ENCODE data around the gene ST3GAL4.
"Not testable (repeated sequence)": the region's sequence is repeated elsewhere in the genome, so short reads cannot be mapped to it uniquely, and the experiment has no call there.

The ST3GAL4 gene

DNA sequence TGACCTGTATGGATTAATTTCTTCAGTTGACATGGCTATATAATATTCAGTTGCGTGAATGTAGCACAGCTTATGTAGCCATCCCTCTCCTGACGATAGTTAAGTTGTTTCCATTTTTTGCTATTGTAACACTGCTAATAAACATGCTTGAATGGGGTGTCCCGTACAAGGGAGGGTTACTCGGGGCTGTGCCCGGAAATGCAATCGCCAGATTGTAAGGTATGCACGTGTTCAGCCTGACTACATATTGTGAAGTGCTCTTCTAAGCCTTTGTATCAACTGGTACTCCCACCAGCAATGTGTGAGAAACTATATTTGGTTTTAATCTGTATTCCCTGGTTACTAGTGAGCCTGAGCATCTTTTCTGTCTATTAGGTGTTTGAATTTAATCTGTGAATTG is 16.1 kb downstream of the ST3GAL4 start:
- in situ Hi-C loops (cut with MboI; ENCODE audit: low pct_unique_long_range_greater_than_20kb, low sequenced_read_pairs, unreplicated experiment) = no loop called here

DNA sequence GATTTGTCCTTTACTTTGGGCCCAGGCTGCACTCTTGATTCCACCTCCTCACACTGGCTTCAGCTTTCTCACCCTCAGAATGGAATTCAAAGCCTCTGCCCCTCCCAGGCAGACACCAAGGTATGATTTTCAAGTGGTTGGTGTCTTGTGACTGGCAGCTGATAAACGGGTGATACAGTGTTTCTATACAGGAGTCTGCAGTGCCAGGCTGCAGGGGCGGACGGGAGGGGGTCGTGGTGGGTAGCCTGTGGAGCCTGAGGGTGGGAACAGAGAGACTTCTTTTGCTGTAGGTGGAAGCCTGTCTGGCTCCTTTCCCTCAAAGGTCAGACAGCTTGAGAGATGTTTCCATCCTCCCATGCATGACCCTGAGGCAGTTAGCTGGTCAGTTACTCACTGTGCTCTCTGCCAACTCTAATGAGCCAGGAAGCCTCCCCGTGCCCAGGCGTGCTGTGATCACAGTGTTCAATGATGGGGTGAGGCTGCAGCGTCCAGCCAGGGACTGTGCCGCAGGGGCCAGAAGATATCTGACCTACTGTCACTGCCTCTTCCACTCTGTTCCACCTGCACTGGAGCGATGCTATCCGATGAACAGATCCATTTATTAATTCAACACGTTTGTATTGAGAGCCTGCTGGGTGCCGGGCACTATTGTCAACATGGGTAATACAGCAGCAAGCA is 18.0 kb downstream of the ST3GAL4 start:
- not testable (repeated sequence) for DNase-seq (ENCODE audit: low spot score)

More for the DNA sequence above, 16.1 kb downstream of the ST3GAL4 start:
- no peak for DNase-seq (ENCODE audit: low spot score)
- TF ChIP-seq, protein P1, sequence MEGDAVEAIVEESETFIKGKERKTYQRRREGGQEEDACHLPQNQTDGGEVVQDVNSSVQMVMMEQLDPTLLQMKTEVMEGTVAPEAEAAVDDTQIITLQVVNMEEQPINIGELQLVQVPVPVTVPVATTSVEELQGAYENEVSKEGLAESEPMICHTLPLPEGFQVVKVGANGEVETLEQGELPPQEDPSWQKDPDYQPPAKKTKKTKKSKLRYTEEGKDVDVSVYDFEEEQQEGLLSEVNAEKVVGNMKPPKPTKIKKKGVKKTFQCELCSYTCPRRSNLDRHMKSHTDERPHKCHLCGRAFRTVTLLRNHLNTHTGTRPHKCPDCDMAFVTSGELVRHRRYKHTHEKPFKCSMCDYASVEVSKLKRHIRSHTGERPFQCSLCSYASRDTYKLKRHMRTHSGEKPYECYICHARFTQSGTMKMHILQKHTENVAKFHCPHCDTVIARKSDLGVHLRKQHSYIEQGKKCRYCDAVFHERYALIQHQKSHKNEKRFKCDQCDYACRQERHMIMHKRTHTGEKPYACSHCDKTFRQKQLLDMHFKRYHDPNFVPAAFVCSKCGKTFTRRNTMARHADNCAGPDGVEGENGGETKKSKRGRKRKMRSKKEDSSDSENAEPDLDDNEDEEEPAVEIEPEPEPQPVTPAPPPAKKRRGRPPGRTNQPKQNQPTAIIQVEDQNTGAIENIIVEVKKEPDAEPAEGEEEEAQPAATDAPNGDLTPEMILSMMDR (IDR thresholded peaks at IDR 0.05; ENCODE audit: extremely low read depth, insufficient read depth, missing control alignments) = no peak

DNA sequence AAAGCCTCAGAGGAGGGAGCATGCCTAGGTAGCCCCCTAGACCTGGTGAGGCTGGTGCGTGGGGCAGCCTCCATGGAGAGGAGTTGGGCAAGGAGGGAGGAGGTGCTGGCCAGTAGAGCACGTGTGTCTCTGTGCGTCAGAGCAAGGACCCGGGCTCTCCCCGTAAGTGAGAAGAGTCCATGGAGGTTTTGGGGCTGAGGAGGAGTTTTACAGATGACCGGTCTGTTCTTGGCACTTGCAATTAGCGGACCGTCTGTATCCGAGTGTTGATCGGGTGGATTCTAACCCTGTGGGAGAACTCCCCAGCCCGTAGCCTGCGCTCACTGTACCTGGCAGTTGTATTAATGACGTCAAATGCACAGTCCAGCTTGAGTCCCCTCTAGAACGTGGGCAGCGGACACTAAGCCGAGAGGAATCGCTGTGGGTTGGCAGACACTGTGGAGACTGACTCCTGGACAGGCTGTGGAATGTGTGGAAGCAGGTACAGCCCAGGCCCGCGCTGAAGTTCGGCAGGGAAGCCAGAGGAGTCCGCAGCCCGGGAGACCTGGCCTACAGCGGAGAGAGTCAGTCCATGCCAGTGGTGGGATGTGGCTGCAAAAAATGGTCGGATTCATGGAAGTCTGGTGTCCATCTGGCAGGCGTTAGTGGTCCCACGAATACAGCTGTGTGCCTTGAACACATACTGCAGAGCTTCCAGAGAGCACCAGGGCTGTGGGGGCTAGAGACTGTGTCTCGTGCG is 19.2 kb downstream of the ST3GAL4 start:
- DNase-seq (ENCODE audit: low spot score); in situ Hi-C loops (cut with MboI; ENCODE audit: low pct_unique_long_range_greater_than_20kb, low sequenced_read_pairs, unreplicated experiment): not testable (repeated sequence)

More for the DNA sequence above, 18.0 kb downstream of the ST3GAL4 start:
- in situ Hi-C loops (cut with MboI; ENCODE audit: low pct_unique_long_range_greater_than_20kb, low sequenced_read_pairs, unreplicated experiment) = not testable (repeated sequence)

DNA sequence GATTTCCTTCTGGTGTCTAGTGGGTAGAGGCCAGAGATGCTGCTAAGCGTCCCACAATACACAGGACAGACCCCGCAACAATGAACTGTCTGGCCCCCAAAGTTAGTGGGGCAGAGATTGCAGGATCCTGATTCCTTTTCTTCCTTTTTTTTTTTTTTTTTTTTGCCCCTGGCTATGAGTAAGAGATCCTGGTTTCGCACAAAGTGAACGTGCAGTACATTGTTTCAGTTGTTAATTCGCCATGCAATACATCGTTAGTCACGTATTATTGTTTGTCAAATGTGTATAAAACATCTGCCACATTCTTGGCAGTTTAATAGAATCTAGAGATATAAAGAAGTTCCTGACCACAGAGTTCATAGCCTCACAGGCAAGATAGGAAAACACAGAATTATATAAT is 20.2 kb downstream of the ST3GAL4 start:
- in situ Hi-C loops (cut with MboI; ENCODE audit: low pct_unique_long_range_greater_than_20kb, low sequenced_read_pairs, unreplicated experiment) = no loop called here
- TF ChIP-seq, protein P1 (IDR thresholded peaks at IDR 0.05; ENCODE audit: extremely low read depth, insufficient read depth, missing control alignments) = no peak
- no peak for DNase-seq (ENCODE audit: low spot score)

DNA sequence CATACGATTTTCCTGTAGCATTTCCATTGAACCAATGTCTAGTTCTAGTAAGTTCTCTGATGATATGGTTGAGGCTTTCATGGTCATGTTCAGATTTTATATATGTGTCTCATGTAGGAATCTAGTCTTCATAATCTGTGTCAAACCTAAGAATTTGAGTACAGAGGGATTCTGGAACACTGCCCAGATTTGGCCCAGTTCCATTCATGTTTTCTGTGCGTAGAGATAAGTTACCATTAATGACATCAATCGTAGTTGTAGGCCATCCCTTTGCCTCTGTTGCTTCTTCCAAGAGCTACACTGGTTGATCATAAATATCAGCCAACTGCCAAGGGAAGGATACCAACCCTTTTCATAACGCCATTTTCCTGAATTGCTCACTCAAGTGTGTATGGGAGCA is 23.3 kb downstream of the ST3GAL4 start:
- TF ChIP-seq, protein P1 (IDR thresholded peaks at IDR 0.05; ENCODE audit: extremely low read depth, insufficient read depth, missing control alignments) = no peak
- in situ Hi-C loops (cut with MboI; ENCODE audit: low pct_unique_long_range_greater_than_20kb, low sequenced_read_pairs, unreplicated experiment) = no loop called here
- no peak for DNase-seq (ENCODE audit: low spot score)

DNA sequence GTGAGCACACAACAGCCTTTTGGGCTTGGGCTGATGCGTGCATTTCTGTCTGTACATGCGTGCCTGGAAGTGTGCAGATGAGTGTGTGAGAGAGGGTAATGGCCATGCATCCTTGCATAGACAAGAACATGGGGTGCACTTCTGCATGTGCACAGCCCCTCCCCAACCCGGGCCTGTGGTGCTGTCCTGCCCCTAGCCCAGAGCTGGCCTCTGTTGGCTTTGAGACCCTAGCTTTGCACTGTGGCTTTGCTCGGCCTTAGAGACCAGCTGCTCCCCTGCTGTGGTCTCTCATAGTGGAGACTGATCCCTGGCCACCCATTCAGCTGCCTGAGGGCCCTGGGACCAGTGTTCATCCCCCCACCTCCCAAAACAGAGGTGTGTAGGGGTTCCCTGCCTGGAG is 25.4 kb downstream of the ST3GAL4 start:
- TF ChIP-seq, protein P1 (IDR thresholded peaks at IDR 0.05; ENCODE audit: extremely low read depth, insufficient read depth, missing control alignments) = no peak
- in situ Hi-C loops (cut with MboI; ENCODE audit: low pct_unique_long_range_greater_than_20kb, low sequenced_read_pairs, unreplicated experiment) = no loop called here
- DNase-seq (ENCODE audit: low spot score) = no peak

DNA sequence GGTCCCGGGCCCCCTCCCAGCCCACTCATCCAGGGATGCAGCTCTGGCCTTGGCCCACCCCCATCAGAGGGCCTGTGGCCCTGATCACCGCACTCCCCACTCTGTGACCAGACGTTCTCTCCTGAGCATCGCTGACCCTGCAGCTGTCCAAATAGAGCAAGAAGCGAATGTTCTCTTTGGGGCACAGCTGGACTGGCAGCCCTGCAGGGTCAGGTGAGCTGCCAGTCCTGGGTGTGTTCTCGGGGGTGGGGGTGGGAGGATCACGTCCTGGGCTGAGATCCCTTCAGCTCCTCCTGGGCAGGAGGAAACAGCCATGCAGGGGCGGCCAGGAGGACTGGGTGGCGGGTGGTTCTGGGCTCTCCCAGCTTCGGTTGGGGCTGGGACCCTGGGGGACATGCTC is 26.5 kb downstream of the ST3GAL4 start:
- in situ Hi-C loops (cut with MboI; ENCODE audit: low pct_unique_long_range_greater_than_20kb, low sequenced_read_pairs, unreplicated experiment); DNase-seq (ENCODE audit: low spot score): not testable (repeated sequence)

DNA sequence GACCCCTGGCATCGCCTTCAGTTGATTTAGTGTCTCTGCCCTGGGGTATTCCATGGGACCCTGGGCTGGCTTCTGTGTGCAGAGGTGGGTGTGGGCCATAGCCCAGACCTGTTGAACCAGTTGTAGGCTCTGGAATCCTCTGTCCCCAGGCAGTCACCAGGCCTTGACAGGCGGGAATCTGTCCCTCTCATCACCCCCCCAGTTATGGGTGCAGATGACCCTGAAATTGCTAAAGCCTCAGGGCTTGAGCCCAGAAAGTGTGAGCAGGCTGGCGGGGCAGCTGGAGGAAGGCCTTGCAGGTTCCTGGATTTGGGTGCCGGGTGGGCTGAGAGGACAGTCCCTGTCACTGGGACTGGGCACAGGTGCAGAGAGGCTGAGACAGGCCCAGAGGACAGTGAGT is 27.2 kb downstream of the ST3GAL4 start:
- DNase-seq (ENCODE audit: low spot score); in situ Hi-C loops (cut with MboI; ENCODE audit: low pct_unique_long_range_greater_than_20kb, low sequenced_read_pairs, unreplicated experiment): not testable (repeated sequence)

Data from GM13977 (cell line).